Adrenal gland (tissue), 12 donors: ENCODE data around the gene GH2. TPM values are rescaled to one million over a fixed set of nuclear protein-coding genes. Genes with fewer than 3 reads are reported as not detected.

Source experiments
- DNase-seq, 7 donors: peaks; one replicate each; pipeline ENCODE4 v3.0.0-alpha.2; 2019 to 2020
- H3K27ac ChIP-seq, 5 donors: fragments of 200-600 bp; sonication (generic) in 4 of 5; 1 replicate in 3 of 5; 2 replicates in 2 of 5; pipeline versions ENCODE4 v1.5.1 to v1.8.0; 2016 to 2020; ENCODE audit warnings: mild to moderate bottlenecking in 1 of 5
- H3K27me3 ChIP-seq: fragments of 200-600 bp; 2 replicates; pipeline ENCODE4 v1.8.0; 2021
- H3K36me3 ChIP-seq, 2 donors: fragments of 200-600 bp; replicated peaks in 1 of 2; 1 replicate in 1 of 2; 2 replicates in 1 of 2; pipeline versions ENCODE4 v1.5.1 to v1.8.0; 2018 to 2022
- H3K4me1 ChIP-seq, 2 donors: fragments of 200-600 bp; replicated peaks in 1 of 2; 1 replicate in 1 of 2; 2 replicates in 1 of 2; pipeline versions ENCODE4 v1.5.1 to v1.8.0; 2018 to 2021
- H3K4me3 ChIP-seq, 4 donors: fragments of 200-600 bp; sonication (generic) in 3 of 4; one replicate each; pipeline ENCODE4 v1.5.1; 2016 to 2018
- H3K9me3 ChIP-seq, 3 donors: fragments of 200-600 bp; sonication (generic) in 1 of 3; replicated peaks in 1 of 3; 1 replicate in 2 of 3; 2 replicates in 1 of 3; pipeline versions ENCODE4 v1.5.1 to v1.8.0; 2016 to 2021
- POLR2A ChIP-seq, 2 donors: fragments of 450-650 bp; IDR thresholded peaks; one replicate each; pipeline ENCODE4 v1.6.1; 2017; ENCODE audit warnings: antibody characterized with exemption in 2 of 2, mild to moderate bottlenecking in 2 of 2, moderate library complexity in 1 of 2
- WGBS, 4 donors: extraction: QIAGEN DNeasy Blood & Tissue Kit in 2 of 4; methylation state at CpG; one replicate each; pipeline versions ENCODE4 v1.1.5 to v1.1.7; 2013 to 2017; 5-methylcytosine and 5-hydroxymethylcytosine counted together
- intact Hi-C, 2 donors: fragments of 100-400 bp; cut with DNase I; formaldehyde crosslinking; loops; one replicate each; pipeline versions ENCODE4 v1.14.1 to v1.15.0; 2022 to 2023
- polyA plus RNA-seq, 3 donors: library from polyadenylated mRNA; stranded (reverse); fragments of 200-250 nt in 2 of 3; fragments of 350-450 nt in 1 of 3; fragmentation: Illumina TruSeq in 1 of 3; extraction: RNeasy Lipid Tissue Mini Kit (QIAGEN cat#74804) in 1 of 3; gene quantifications; one replicate each; pipeline ENCODE4 v1.2.3, GENCODE V29; 2013 to 2014
- total RNA-seq, 9 donors: library from RNA; depleted of rRNA in 4 of 9; stranded (reverse); fragments of >200 nt in 4 of 9; fragments of 120-200 nt in 1 of 9; fragmentation: NEBNext Ultra II Directional in 1 of 9; extraction: Animal tissue kit (Norgen Biotek cat#: 25700) in 1 of 9; gene quantifications; one replicate each; pipeline versions ENCODE4 v1.1.0 to v1.2.4, GENCODE V29; 2013 to 2023
- TF ChIP-seq, protein P1 (sequence below), 6 experiments: fragments of 450-650 bp in 4 of 6; fragments of 200-600 bp in 2 of 6; sonication (generic) in 1 of 6; IDR thresholded peaks; 1 replicate in 5 of 6; 2 replicates in 1 of 6; pipeline versions ENCODE4 v1.5.1 to v1.8.0; 2016 to 2021; ENCODE audit warnings: antibody characterized with exemption in 6 of 6, mild to moderate bottlenecking in 2 of 6, moderate library complexity in 1 of 6
- donor health status: healthy with polysubstance abuse.
- donor health status: Bipolar disorder and iron deficiency.
- donor health status: DM: yes; HTN: yes; CAD: no.
- donor health status: DM: no; HTN: no; CAD: no.
- donor health status: DM: no; HTN: no; CAD: no.
- donor health status: DM: yes; HTN: yes; CAD: no.

Gene GH2
- total and polyA plus RNA-seq, 12 donors, result not detected

DNA sequence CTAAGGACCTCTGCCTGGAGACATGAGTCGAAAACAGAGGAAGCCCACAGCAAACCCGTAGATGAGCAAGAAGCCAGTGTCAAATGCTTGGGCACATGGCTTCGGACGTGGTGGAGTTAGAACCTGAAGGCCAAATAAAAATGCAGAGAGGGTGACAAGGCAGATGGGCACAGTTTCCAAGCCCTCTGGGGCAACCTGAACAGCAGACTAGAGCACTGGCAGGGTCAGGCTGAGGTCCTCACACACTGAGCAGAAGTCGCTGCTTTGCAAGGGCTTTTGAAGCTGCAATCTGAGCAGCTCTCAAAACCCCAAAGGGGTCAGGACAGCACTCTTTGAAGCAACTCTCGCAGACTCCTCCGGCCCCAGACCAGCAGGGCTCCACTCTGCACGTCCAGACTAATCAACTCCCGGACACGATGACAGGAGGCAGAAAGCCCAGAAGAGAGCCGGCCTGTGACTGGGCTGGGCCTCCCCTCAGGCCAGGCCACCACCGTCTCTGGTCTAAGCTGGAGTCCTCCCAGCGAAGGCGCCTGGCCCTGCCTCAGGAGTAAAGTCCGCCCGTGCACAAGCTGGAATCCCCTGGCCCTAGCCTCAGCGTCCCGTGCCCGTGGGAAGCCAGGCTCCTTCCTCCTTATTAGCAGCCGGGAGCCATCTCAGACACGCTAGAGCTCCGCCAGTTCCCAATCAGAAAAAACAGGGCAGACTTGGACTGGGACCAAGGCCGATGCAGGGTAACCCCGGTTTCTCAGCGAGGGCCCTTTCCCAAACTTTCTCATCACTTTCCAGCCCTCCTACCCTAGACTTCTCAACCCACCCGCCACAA, 40.2 kb downstream of the GH2 start:
- intact Hi-C loops, result no loop called here
- peaks cover 0 to 7% of the 10 kb centered on the region in 2 donors for H3K36me3 ChIP-seq
- no peaks in the 10 kb centered on the region for H3K9me3 ChIP-seq
- peak; percentile 61 to 85 (median 67) for DNase-seq
- H3K4me3 ChIP-seq, result peak overlapping the region; percentile 40 to 79 (median 51)
- H3K4me1 ChIP-seq, result peaks cover 51 to 54% of the 10 kb centered on the region in 2 donors
- peak overlapping the region; percentile 70 to 92 (median 90) for H3K27ac ChIP-seq
- WGBS, 4 donors, result 1 to 3% (median 3%) methylated on average over 15 to 26 of the region's 26 CpGs
- TF ChIP-seq, protein P1, sequence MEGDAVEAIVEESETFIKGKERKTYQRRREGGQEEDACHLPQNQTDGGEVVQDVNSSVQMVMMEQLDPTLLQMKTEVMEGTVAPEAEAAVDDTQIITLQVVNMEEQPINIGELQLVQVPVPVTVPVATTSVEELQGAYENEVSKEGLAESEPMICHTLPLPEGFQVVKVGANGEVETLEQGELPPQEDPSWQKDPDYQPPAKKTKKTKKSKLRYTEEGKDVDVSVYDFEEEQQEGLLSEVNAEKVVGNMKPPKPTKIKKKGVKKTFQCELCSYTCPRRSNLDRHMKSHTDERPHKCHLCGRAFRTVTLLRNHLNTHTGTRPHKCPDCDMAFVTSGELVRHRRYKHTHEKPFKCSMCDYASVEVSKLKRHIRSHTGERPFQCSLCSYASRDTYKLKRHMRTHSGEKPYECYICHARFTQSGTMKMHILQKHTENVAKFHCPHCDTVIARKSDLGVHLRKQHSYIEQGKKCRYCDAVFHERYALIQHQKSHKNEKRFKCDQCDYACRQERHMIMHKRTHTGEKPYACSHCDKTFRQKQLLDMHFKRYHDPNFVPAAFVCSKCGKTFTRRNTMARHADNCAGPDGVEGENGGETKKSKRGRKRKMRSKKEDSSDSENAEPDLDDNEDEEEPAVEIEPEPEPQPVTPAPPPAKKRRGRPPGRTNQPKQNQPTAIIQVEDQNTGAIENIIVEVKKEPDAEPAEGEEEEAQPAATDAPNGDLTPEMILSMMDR (IDR thresholded peaks at IDR 0.05), result no peak
- TF ChIP-seq POLR2A (IDR thresholded peaks at IDR 0.05), result peak in 1 of 2 donors; percentile 45
- no peaks in the 10 kb centered on the region for H3K27me3 ChIP-seq

DNA sequence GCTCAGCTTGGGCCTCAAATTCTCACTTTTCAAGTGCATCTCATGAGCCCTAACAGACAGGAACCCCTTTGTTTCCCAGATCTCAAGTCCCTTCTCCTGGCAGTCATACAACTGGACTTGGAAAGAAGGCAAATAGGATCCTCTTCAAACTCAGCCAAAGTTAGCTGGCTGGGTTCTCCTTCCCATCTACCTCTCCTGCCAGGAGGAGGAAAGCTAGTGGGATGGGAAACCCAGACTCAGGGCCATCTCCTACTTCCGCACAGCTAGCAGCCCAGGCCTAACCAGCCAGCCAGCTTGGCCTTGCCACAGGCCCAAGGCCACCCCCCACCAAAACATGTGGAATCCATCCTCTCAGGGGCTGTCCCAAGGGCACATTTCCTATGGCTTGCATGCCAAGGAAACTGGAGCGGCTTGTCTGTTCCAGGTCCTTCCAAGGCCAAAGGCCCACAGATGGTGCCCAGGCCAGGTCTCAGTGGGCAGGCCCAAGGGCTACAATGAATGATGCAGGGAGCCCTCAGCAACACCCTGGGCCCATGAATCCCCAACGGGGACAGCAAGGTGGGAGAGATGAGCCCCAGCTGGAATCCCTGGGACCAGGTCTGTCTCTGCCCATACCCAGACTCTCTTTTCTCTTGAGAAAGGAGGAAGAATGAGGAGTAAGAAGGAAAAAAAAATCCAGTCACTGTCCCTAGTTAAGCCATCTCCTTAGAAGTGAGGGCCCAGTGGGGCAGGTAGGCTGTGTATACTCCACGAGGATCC, 41.0 kb downstream of the GH2 start:
- TF ChIP-seq, protein P1 (IDR thresholded peaks at IDR 0.05), result no peak
- TF ChIP-seq POLR2A (IDR thresholded peaks at IDR 0.05), result no peak
- no peaks in the 10 kb centered on the region for H3K27me3 ChIP-seq
- H3K36me3 ChIP-seq, result peaks cover 0 to 14% of the 10 kb centered on the region in 2 donors
- H3K4me1 ChIP-seq, result peaks cover 51 to 54% of the 10 kb centered on the region in 2 donors
- no peaks in the 10 kb centered on the region for H3K9me3 ChIP-seq
- peak overlapping the region; percentile 70 to 92 (median 90) for H3K27ac ChIP-seq
- peak in 6 of 7 donors; percentile 43 to 69 (median 58) for DNase-seq
- peak overlapping the region in 2 of 4 donors; percentile 61 to 79 for H3K4me3 ChIP-seq
- 7 to 31% (median 30%) methylated on average over 1 to 4 of the region's 4 CpGs for WGBS, 4 donors
- intact Hi-C loops, result no loop called here

DNA sequence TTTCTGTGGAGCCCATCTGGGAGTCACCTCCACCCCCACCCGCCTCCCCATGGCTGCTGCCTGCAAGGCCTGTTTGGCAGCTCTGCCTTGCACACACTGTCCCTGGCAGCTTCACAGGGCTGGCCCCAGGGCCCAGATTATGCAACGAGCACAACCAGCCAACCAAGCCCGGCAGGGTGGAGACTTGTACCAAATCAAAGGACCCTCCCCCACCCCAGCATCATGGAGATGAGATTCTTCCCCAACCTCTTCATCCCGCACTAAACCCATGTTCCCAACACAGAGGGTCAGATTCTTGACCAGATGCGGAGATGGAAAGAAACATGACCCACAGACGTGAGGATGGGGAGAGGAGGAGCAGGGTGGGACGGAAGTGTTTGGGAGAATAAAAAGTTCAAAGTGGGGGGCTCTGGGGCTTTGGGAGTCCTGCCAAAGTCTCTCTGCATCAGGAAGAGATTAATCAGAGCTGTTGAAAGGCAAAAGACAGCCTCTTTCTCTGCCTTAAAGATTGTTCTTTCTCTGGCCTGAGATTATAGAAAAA, 43.0 kb downstream of the GH2 start:
- intact Hi-C loops, result no loop called here
- peak; percentile 89 to 98 (median 96) for DNase-seq
- WGBS, 4 donors, result 13 to 25% (median 19%) methylated on average over 4 to 7 of the region's 7 CpGs
- peak in 1 of 2 donors; percentile 67 for TF ChIP-seq POLR2A (IDR thresholded peaks at IDR 0.05)
- TF ChIP-seq, protein P1 (IDR thresholded peaks at IDR 0.05), result no peak
- Histone ChIP-seq H3K4me1 (peaks cover 46 to 57% of the 10 kb centered on the region in 2 donors), H3K9me3 (no peaks in the 10 kb centered on the region), H3K27me3 (no peaks in the 10 kb centered on the region), H3K4me3 (peak overlapping the region in 1 of 4 donors; percentile 35), H3K36me3 (peaks cover 0 to 35% of the 10 kb centered on the region in 2 donors), H3K27ac (peak overlapping the region; percentile 31 to 92 (median 80))
